Pulmonary artery endothelial cell (primary cell): ENCODE results near the gene PARK7. TPM values are rescaled to one million over a fixed set of nuclear protein-coding genes. Genes with fewer than 3 reads are reported as not detected.
"Not testable (repeated sequence)": the region's sequence is repeated elsewhere in the genome, so short reads cannot be mapped to it uniquely, and the experiment has no call there.

Experiments
- DNase-seq: peaks from one replicate; pipeline ENCODE4 v3.0.0-alpha.2; 2011; ENCODE audit warnings: low read depth, low spot score
- total RNA-seq: library from RNA; depleted of rRNA; stranded (reverse); fragments of >200 nt; gene quantifications from 2 replicates; pipeline ENCODE4 v1.2.3, GENCODE V29; 2014

The PARK7 gene
- 234 and 248 TPM in 2 replicates for total RNA-seq

- peak; percentile 97 for DNase-seq
Measured at GRCh38 chr1:7961216-7962013, at the start of gene PARK7. Gene PARK7 (plus strand): TSS chr1:7961711. CDS start chr1:7962786, 1,075 bp downstream.

DNA sequence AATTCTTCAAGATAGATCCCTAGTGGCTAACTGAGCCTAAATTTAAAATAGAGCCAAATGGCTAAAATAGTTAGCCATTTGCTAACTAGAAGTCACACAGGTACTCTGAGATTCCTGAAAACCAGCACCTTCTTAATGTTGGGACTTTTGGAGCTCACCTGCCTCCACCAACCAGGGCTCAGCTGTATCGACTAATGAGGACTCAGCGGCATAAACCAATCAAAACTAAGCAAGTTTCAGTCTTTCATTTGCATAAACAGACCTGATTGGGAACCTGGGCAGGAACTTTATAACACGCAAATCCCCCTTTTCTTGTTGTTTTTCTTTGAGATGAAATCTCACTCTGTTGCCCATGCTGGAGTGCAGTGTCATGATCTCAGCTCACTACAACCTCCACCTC lies 49.4 kb upstream of the PARK7 start:
- no peak for DNase-seq

GRCh38 chr1:7912743-7913557 lies 48.6 kb upstream of the PARK7 start:
- DNase-seq: no peak

DNA sequence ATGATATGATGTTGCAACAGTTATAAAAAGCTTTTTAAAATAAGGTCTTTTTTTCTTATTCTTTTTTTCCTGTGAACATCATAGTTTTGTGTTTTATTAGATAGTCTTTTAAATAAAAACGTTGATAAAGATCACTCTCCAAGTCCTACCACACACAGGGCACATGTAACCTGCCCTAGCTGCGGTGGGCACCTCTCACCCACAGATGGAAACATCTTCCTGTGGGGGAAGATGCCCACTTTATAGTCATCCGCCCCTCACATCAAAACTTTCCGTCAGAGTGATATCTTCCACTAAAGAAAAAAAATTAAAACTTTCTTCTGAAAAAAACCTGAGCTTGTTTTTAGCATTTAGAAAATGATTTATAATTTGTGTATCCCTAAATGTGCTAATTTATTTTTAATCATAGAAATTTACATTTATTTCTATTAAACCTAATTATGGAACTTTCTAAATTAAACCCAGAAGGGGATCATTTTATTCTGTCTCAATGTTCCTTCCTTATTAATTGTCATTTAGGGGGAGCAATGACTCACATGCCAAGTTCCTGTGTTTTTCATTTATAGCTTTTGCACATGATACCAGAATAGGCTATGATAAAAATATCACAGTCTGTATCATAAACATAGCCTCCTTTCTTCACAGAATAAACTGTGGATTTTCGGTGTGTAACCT lies 45.5 kb upstream of the PARK7 start:
- DNase-seq: no peak

DNA sequence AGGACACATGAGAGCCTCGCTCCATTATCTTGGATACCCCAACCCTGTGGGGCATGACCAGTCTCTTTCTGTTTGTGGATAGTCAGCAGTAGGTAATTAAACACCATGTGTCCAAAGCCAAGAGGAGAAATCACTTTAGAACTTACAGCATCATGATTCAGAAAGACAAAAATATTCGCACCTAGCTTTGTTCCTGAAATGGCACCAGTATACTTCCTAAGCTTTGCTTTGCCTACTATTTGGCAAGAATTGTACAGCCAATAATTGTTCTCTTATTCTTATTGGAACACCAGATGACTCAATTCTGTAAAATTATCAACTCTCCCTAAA lies 45.0 kb upstream of the PARK7 start:
- no peak for DNase-seq

DNA sequence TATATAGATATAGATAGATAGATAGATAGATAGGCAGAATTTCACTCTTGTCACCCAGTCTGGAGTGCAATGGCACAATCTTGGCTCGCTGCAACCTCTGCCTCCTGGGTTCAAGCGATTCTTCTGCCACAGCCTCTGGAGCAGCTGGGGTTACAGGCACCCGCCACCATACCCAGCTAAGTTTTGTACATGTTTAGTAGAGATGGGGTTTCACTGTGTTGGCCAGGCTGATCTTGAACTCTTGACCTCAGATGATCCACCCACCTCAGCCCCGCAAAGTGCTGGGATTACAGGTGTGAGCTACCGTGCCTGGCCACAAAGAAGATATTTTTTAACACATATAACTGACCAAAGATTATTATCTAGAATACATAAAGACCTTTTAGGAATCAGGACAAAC lies 43.5 kb upstream of the PARK7 start:
- not testable (repeated sequence) for DNase-seq

GRCh38 chr1:7919880-7920279 lies 41.6 kb upstream of the PARK7 start:
- no peak for DNase-seq

DNA sequence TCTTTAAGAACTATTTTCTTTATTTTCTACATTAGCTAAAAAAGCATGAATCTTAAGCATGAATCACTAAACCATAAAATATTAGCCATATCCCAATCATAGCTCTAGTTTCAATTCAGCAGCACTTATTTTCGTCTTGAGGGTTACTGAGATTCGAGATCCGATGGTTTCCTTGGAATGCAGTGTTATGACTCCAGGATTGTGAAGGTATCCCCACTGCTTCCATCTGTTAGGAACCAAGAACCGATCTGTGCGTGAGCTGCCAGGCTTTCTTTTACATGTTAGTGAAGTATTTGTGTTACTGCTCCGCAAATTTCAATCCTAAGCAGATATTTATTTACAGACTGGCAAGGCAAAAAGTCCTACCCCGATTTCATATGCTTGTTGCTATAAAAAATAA lies 39.7 kb upstream of the PARK7 start:
- DNase-seq: no peak

- no peak for DNase-seq
Measured at GRCh38 chr1:7922301-7922700, 39.2 kb upstream of the PARK7 start.

DNA sequence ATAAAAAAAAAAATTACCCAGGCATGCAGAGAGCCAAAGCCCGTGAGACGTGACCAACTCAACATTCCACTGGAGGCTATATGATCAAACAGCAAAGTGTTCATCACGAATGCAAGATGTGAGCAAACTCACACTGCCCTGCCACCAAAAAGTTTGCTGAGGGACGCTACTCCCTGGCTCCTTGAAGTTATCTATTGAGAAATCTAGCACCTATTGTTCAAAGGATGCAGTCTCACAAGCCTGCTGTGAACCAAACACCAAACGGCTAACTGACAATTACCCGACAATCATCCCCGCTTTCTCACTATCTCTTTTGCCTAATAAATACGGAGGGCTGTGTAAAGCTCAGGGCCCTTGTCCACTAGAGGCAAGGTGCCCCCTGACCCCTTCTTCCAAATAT lies 34.5 kb upstream of the PARK7 start:
- not testable (repeated sequence) for DNase-seq

DNA sequence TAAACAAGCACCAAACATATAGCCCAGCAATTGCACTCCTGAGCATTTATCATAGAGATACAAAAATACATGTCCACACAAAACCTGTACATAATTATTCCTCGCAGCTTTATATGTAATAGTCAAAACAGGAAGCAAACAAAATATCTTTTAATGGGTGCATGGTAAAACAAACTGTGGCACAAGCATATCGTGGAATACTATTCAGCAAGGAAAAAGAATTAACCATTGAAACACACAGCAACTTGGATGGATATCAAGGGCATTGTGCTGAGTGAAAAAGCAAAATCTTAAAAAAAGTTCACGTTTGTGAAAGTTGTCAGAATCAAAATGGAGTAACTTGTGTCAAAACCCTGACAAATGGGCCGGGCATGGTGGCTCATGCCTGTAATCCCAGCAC lies 33.3 kb upstream of the PARK7 start:
- no peak for DNase-seq

DNA sequence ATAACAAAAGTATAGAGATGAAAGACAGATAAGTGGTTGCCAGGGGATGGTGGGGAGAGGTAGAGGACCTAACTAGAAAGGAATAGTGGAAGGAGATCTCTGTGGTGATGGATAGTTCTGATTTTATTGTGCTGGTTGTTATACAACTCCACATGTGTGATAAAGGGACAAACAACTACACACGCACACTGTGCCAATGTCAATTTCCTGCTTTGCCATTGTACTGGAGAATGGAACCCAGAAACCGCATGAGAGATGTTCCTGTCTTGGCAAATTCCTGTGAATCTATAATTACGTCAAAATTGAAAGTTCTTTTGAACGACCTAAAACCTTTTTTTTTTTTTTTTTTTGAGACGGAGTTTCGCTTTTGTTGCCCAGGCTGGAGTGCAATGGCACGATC lies 31.9 kb upstream of the PARK7 start:
- DNase-seq: no peak

DNA sequence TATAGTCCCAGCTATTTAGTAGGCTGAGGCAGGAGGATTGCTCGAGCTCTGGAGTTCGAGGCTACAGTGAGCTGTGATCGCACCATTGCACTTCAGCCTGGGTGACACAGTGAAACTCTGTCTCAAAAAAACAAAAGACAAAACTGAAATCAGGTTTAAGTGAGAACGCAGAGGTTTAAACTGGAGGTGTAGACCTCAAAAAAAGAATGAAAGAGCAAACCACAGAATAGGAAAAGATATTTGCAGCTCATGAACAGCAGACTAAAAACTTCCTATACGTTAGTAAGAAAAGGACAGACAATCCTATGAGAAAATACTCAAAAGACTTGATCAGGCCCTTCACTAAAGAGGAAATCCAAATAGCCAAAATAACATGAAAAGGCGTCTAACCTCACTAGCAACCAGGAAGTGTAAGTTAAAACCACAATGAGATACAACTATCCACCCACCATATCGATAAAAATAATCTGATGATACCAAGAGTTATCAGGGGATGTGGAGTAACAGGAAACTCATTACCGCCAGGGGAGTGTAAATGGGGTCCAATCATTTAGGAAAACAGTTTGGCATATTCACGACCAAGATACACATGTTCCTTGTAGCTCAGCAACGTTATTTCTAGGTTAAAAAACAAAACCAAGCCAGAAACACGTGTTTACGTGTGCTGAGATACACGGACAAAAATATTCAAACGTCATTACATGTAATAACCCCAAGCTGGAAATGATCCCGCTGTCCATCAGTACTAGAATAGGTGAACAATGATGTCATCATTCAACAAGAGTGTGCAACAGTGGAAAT lies 30.7 kb upstream of the PARK7 start:
- no peak for DNase-seq

- no peak for DNase-seq
Measured at GRCh38 chr1:7931446-7931812, 30.1 kb upstream of the PARK7 start.

- DNase-seq: no peak
Measured at GRCh38 chr1:7932524-7933138, 28.9 kb upstream of the PARK7 start.

GRCh38 chr1:7938070-7938469 lies 23.4 kb upstream of the PARK7 start:
- no peak for DNase-seq

- DNase-seq: no peak
Measured at GRCh38 chr1:7940034-7940433, 21.5 kb upstream of the PARK7 start.

DNA sequence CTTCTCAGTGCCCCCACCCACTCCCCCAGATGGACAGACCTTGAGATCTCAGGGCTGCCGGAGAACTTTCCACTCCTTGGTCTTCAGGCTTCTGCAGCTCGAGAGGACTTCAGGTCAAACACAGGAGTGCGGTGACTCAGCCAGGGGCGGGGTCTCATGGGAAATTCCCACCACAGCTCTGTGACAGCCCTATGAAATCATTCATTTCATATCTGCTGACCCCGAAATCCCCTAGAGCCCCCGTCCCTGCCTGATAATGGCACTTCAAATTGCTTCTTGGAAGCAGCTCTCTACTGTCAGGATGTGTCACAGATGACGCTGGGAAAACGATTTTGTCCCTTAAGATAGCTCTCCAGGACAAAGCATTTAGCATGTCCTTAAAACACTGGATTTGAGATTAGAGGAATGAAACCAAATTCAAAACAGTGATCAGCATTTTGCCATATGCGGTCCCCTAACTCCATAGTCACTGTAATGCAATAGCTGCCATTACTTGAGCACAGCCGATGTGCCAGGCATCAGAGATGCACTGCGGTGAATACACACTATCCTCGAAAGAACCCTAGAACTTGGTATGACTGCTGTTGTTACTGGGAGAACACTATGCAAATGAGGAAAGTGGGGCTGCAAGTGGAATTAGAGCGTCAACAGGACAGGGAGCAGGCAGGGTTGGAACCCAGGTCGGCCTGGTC lies 20.6 kb upstream of the PARK7 start, which contains the start of gene TNFRSF9:
TSS of gene TNFRSF9 (minus strand) at position 95 of the 692 bp plus-strand sequence. CDS start 845 bp downstream, outside the sequence.
- no peak for DNase-seq

GRCh38 chr1:7941437-7941793 lies 20.1 kb upstream of the PARK7 start:
- DNase-seq: no peak

- DNase-seq: no peak
Measured at GRCh38 chr1:7942214-7942921, 19.1 kb upstream of the PARK7 start.
